T47D (cell line): Measurements from ENCODE around the gene FFAR2.
"Not testable (repeated sequence)": the region's sequence is repeated elsewhere in the genome, so short reads cannot be mapped to it uniquely, and the experiment has no call there.

ENCODE experiments used
- DNase-seq, 2 experiments: peaks; one replicate each; pipeline versions ENCODE4 v3.0.0 to v3.0.0-alpha.2; 2011 to 2012; ENCODE audit warnings: low read depth in 1 of 2, low spot score in 1 of 2
- JUND ChIP-seq: IDR thresholded peaks from 2 replicates; pipeline ENCODE4 v1.6.1; 2012; ENCODE audit warnings: low read depth
- in situ Hi-C: cut with HindIII; loops from 2 replicates; pipeline ENCODE4 v1.10.0; 2016; ENCODE audit warnings: low sequenced_read_pairs, low pct_unique_long_range_greater_than_20kb

FFAR2 gene

GRCh38 chr19:35466259-35466658 is 18.2 kb downstream of the FFAR2 start:
- in situ Hi-C loops, result no loop called here
- DNase-seq, result no peak
- no peak for TF ChIP-seq JUND

- in situ Hi-C loops, result no loop called here
- peak; percentile 31 to 58 for DNase-seq
- no peak for TF ChIP-seq JUND
These were observed 20.6 kb downstream of the FFAR2 start for GRCh38 chr19:35468637-35469036.

GRCh38 chr19:35470128-35470527 is 22.1 kb downstream of the FFAR2 start:
- in situ Hi-C loops, result no loop called here
- TF ChIP-seq JUND, result no peak
- DNase-seq, result no peak

GRCh38 chr19:35471075-35471474 is 23.0 kb downstream of the FFAR2 start:
- in situ Hi-C loops, DNase-seq: not testable (repeated sequence)

GRCh38 chr19:35471946-35472345 is 23.9 kb downstream of the FFAR2 start:
- in situ Hi-C loops, result no loop called here
- TF ChIP-seq JUND, result no peak
- no peak for DNase-seq

- no peak for TF ChIP-seq JUND
- in situ Hi-C loops, result no loop called here
- DNase-seq, result no peak
These were observed 26.0 kb downstream of the FFAR2 start for GRCh38 chr19:35474104-35474503.

- in situ Hi-C loops, DNase-seq: not testable (repeated sequence)
These were observed 26.5 kb downstream of the FFAR2 start for GRCh38 chr19:35474594-35474993.

- TF ChIP-seq JUND, result no peak
- no peak for DNase-seq
- in situ Hi-C loops, result no loop called here
These were observed 28.1 kb downstream of the FFAR2 start for GRCh38 chr19:35476149-35476548.

- no peak for TF ChIP-seq JUND
- DNase-seq, result peak in 1 of 2 experiments; percentile 74
- in situ Hi-C loops, result no loop called here
These were observed 31.0 kb downstream of the FFAR2 start for GRCh38 chr19:35478794-35479677.

GRCh38 chr19:35483089-35483488 is 35.0 kb downstream of the FFAR2 start:
- in situ Hi-C loops, result no loop called here
- no peak for TF ChIP-seq JUND

GRCh38 chr19:35484252-35485036 is 36.4 kb downstream of the FFAR2 start:
- in situ Hi-C loops, result no loop called here
- DNase-seq, result no peak
- no peak for TF ChIP-seq JUND

More at GRCh38 chr19:35483089-35483488, 35.0 kb downstream of the FFAR2 start:
- DNase-seq, result no peak

GRCh38 chr19:35486268-35486708 is 38.2 kb downstream of the FFAR2 start:
- TF ChIP-seq JUND, result no peak
- in situ Hi-C loops, result no loop called here
- DNase-seq, result no peak

- no peak for TF ChIP-seq JUND
- no peak for DNase-seq
- in situ Hi-C loops, result no loop called here
These were observed 39.7 kb downstream of the FFAR2 start for GRCh38 chr19:35487656-35488182.
